ENCODE results near the gene TPM1.
"Not testable (repeated sequence)": the region's sequence is repeated elsewhere in the genome, so short reads cannot be mapped to it uniquely, and the experiment has no call there.

The TPM1 gene

DNA sequence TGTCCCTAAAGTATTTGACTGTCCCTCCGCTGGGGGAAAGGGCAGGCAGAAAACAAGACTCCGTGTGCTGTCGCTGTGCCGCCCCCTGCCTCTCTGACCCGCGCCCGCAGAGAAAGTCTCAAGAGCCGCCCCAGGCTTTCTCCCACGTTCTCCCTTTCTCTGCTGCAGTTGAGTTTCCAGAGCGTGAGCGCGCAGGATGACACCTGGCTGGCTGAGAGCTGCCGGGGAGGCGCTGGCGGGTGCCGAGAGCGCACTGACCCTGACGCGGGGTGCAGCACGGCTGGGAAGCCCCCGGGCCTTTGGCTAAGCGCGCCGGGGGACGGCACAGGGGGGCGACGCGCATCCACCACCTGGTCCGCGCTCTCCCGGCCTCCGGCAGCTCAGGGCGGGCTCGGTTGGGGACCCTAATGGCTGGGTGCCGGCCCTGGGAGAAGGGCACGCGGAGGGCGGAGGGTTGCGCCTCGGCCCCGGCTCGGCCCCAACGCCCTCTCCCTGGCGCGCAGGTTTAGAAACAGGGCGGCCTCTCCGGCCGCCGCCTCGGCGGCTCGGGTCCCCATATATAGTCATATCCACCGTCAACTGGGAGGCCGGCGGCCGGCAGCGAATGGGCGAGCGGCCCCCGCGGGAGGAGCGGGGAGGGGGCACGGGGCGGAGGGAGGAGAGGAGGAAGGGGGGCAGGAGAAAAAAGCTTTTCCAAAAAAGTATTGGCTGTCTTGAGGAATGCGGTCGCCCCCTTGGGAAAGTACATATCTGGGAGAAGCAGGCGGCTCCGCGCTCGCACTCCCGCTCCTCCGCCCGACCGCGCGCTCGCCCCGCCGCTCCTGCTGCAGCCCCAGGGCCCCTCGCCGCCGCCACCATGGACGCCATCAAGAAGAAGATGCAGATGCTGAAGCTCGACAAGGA, at the start of gene TPM1:
TPM1 (plus strand) TSS at position 774 of the 903 bp plus-strand sequence; CDS start at position 857, 83 bp downstream.
- H3K79me2 ChIP-seq (ENCODE audit: insufficient read depth, low read length) = no peaks in the 10 kb centered on the region
- H3K9me2 ChIP-seq (replicated peaks; ENCODE audit: insufficient read depth, low read length) = no peaks in the 10 kb centered on the region
- TF ChIP-seq, protein P1, sequence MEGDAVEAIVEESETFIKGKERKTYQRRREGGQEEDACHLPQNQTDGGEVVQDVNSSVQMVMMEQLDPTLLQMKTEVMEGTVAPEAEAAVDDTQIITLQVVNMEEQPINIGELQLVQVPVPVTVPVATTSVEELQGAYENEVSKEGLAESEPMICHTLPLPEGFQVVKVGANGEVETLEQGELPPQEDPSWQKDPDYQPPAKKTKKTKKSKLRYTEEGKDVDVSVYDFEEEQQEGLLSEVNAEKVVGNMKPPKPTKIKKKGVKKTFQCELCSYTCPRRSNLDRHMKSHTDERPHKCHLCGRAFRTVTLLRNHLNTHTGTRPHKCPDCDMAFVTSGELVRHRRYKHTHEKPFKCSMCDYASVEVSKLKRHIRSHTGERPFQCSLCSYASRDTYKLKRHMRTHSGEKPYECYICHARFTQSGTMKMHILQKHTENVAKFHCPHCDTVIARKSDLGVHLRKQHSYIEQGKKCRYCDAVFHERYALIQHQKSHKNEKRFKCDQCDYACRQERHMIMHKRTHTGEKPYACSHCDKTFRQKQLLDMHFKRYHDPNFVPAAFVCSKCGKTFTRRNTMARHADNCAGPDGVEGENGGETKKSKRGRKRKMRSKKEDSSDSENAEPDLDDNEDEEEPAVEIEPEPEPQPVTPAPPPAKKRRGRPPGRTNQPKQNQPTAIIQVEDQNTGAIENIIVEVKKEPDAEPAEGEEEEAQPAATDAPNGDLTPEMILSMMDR (IDR thresholded peaks at IDR 0.05; ENCODE audit: insufficient read depth, low read length, poor library complexity, severe bottlenecking) = no peak
- TF ChIP-seq EZH2phosphoT487 (conservative IDR thresholded peaks at IDR 0.05; ENCODE audit: low read length) = no peak
- no peaks in the 10 kb centered on the region for H3F3A ChIP-seq (ENCODE audit: insufficient read depth)
- H4K20me1 ChIP-seq (ENCODE audit: low read depth, low read length) = no peaks in the 10 kb centered on the region
- H3K27ac ChIP-seq (ENCODE audit: low read depth, low read length) = no peak within 1 kb of the TSS
- H3K4me3 ChIP-seq (ENCODE audit: insufficient read depth, low read length, poor library complexity, severe bottlenecking) = no peak within 1 kb of the TSS
- H3K9me3 ChIP-seq (ENCODE audit: insufficient read depth, low read length) = no peaks in the 10 kb centered on the region
- no peaks in the 10 kb centered on the region for H3K36me3 ChIP-seq (ENCODE audit: low read length)
- no peak within 1 kb of the TSS for H3K9ac ChIP-seq (ENCODE audit: low read length)
- no peaks in the 10 kb centered on the region; the same call in 1 of the 2 replicates for H3K27me3 ChIP-seq (ENCODE audit: low read length)
- no peak within 1 kb of the TSS for H3K4me2 ChIP-seq (ENCODE audit: low read depth, low read length, poor library complexity, severe bottlenecking)
- no peak within 1 kb of the TSS for H2AFZ ChIP-seq (ENCODE audit: low read depth, low read length, severe bottlenecking)

DNA sequence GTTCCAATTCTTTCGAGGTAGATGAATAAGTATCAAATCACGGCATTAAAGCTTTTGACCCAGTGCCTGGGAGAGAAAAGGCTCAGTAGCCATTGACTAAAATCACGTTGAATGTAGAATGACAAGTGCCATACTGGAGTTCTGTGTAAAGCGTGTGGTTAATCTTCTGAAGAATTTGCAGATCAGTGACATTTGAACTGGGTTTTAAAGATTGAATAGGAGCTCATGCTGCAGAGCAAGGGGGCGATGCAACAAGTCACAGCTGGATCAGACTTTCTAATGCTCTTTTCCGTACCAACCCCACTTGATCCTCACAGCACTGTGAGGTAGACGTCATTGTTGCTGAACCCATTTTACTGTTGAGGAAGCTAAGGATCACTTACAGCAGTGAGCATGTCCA, 49.5 kb upstream of the TPM1 start:
- H3F3A ChIP-seq (ENCODE audit: insufficient read depth) = no peaks in the 10 kb centered on the region
- no peaks in the 10 kb centered on the region for H3K9me2 ChIP-seq (replicated peaks; ENCODE audit: insufficient read depth, low read length)
- H4K20me1 ChIP-seq (ENCODE audit: low read depth, low read length) = no peaks in the 10 kb centered on the region
- H3K4me3 ChIP-seq (ENCODE audit: insufficient read depth, low read length, poor library complexity, severe bottlenecking) = no peak overlapping the region
- no peaks in the 10 kb centered on the region for H3K9me3 ChIP-seq (ENCODE audit: insufficient read depth, low read length)
- H3K36me3 ChIP-seq (ENCODE audit: low read length) = no peaks in the 10 kb centered on the region
- H2AFZ ChIP-seq (ENCODE audit: low read depth, low read length, severe bottlenecking) = no peak overlapping the region
- H3K27ac ChIP-seq (ENCODE audit: low read depth, low read length) = no peak overlapping the region
- no peak overlapping the region for H3K4me2 ChIP-seq (ENCODE audit: low read depth, low read length, poor library complexity, severe bottlenecking)
- no peaks in the 10 kb centered on the region; the same call in 1 of the 2 replicates for H3K27me3 ChIP-seq (ENCODE audit: low read length)
- H3K9ac ChIP-seq (ENCODE audit: low read length) = no peak overlapping the region
- H3K79me2 ChIP-seq (ENCODE audit: insufficient read depth, low read length) = no peaks in the 10 kb centered on the region
- TF ChIP-seq, protein P1 (IDR thresholded peaks at IDR 0.05; ENCODE audit: insufficient read depth, low read length, poor library complexity, severe bottlenecking) = no peak
- TF ChIP-seq EZH2phosphoT487 (conservative IDR thresholded peaks at IDR 0.05; ENCODE audit: low read length) = no peak

DNA sequence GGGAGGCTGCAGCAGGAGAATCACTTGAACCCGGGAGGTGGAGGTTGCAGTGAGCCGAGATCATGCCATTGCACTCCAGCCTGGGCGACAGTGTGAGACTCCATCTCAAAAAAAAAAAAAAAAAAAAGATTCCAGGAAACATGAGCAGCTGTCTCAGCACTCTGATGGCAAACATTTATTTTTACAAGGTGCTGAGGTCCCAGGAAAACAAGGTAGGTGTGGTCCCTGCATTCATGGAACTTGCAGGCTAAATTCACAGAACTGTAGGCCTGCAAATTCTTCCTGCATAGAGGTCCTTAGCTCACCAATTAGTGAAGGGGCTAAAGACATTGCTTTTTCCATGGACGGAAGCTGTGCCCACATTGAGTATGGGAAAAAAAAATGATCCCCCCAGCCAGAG, 48.9 kb upstream of the TPM1 start:
- not testable (repeated sequence) for H4K20me1 ChIP-seq (ENCODE audit: low read depth, low read length); H3K4me2 ChIP-seq (ENCODE audit: low read depth, low read length, poor library complexity, severe bottlenecking); H3K27me3 ChIP-seq (ENCODE audit: low read length); H3F3A ChIP-seq (ENCODE audit: insufficient read depth); H3K79me2 ChIP-seq (ENCODE audit: insufficient read depth, low read length); H3K27ac ChIP-seq (ENCODE audit: low read depth, low read length); H2AFZ ChIP-seq (ENCODE audit: low read depth, low read length, severe bottlenecking); H3K9ac ChIP-seq (ENCODE audit: low read length); H3K9me3 ChIP-seq (ENCODE audit: insufficient read depth, low read length); H3K9me2 ChIP-seq (replicated peaks; ENCODE audit: insufficient read depth, low read length); H3K4me3 ChIP-seq (ENCODE audit: insufficient read depth, low read length, poor library complexity, severe bottlenecking); H3K36me3 ChIP-seq (ENCODE audit: low read length)

GRCh38 chr15:62994439-62994838, 48.1 kb upstream of the TPM1 start:
- no peak overlapping the region for H3K4me3 ChIP-seq (ENCODE audit: insufficient read depth, low read length, poor library complexity, severe bottlenecking)
- H2AFZ ChIP-seq (ENCODE audit: low read depth, low read length, severe bottlenecking) = no peak overlapping the region
- H3K79me2 ChIP-seq (ENCODE audit: insufficient read depth, low read length) = no peaks in the 10 kb centered on the region
- H3K36me3 ChIP-seq (ENCODE audit: low read length) = no peaks in the 10 kb centered on the region
- H3K4me2 ChIP-seq (ENCODE audit: low read depth, low read length, poor library complexity, severe bottlenecking) = no peak overlapping the region
- no peaks in the 10 kb centered on the region for H3K9me3 ChIP-seq (ENCODE audit: insufficient read depth, low read length)
- H3F3A ChIP-seq (ENCODE audit: insufficient read depth) = no peaks in the 10 kb centered on the region
- H3K9me2 ChIP-seq (replicated peaks; ENCODE audit: insufficient read depth, low read length) = no peaks in the 10 kb centered on the region
- H3K27ac ChIP-seq (ENCODE audit: low read depth, low read length) = no peak overlapping the region
- no peak overlapping the region for H3K9ac ChIP-seq (ENCODE audit: low read length)
- no peaks in the 10 kb centered on the region for H4K20me1 ChIP-seq (ENCODE audit: low read depth, low read length)
- TF ChIP-seq, protein P1 (IDR thresholded peaks at IDR 0.05; ENCODE audit: insufficient read depth, low read length, poor library complexity, severe bottlenecking) = no peak
- no peak for TF ChIP-seq EZH2phosphoT487 (conservative IDR thresholded peaks at IDR 0.05; ENCODE audit: low read length)
- H3K27me3 ChIP-seq (ENCODE audit: low read length) = no peaks in the 10 kb centered on the region; the same call in 1 of the 2 replicates

Measured in SU-DHL-6 (cell line).